Measurements from ENCODE around the gene CNOT10.

CNOT10 gene

DNA sequence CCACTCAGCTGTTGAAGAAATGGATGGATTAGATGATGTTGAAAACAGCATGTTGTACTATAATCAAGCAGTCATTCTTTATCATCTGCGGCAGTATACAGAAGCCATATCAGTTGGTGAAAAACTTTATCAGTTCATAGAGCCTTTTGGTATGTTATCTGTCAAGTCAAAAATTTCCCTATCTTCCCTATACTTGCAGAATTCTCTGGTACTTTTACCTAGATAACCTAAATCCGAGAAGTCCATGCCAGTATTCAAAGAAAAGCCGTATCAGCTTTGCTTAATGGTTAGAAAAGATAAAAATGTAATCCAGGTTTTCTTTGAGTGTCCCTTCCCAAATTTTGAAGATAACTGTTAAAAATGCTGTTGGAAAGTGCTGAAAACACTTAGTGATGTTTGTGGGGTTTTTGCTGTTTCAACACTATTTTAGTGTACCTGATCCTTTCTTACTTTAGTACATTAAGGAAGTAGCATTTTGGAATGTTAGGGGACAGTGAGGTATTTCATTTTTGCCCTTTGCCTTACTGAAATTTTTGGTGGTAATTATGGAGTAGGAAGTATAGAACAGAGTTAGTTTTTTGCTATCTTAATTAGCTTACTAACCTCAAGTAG, 23.8 kb downstream of the CNOT10 start:
- TF ChIP-seq TEAD4 (IDR thresholded peaks at IDR 0.05) (no peak), YY1 (IDR thresholded peaks at IDR 0.05; ENCODE audit: low read depth) (no peak), TCF12 (IDR thresholded peaks at IDR 0.05; ENCODE audit: low read depth) (no peak), RAD21 (IDR thresholded peaks at IDR 0.05; ENCODE audit: low read depth) (no peak), ZBTB7A (IDR thresholded peaks at IDR 0.05; ENCODE audit: low read depth) (no peak), EP300 (IDR thresholded peaks at IDR 0.05; ENCODE audit: borderline replicate concordance) (no peak), TAF1 (IDR thresholded peaks at IDR 0.05; ENCODE audit: low read depth) (no peak), FOXM1 (IDR thresholded peaks at IDR 0.05; ENCODE audit: borderline replicate concordance, low read depth) (no peak)
- TF ChIP-seq, protein P1, sequence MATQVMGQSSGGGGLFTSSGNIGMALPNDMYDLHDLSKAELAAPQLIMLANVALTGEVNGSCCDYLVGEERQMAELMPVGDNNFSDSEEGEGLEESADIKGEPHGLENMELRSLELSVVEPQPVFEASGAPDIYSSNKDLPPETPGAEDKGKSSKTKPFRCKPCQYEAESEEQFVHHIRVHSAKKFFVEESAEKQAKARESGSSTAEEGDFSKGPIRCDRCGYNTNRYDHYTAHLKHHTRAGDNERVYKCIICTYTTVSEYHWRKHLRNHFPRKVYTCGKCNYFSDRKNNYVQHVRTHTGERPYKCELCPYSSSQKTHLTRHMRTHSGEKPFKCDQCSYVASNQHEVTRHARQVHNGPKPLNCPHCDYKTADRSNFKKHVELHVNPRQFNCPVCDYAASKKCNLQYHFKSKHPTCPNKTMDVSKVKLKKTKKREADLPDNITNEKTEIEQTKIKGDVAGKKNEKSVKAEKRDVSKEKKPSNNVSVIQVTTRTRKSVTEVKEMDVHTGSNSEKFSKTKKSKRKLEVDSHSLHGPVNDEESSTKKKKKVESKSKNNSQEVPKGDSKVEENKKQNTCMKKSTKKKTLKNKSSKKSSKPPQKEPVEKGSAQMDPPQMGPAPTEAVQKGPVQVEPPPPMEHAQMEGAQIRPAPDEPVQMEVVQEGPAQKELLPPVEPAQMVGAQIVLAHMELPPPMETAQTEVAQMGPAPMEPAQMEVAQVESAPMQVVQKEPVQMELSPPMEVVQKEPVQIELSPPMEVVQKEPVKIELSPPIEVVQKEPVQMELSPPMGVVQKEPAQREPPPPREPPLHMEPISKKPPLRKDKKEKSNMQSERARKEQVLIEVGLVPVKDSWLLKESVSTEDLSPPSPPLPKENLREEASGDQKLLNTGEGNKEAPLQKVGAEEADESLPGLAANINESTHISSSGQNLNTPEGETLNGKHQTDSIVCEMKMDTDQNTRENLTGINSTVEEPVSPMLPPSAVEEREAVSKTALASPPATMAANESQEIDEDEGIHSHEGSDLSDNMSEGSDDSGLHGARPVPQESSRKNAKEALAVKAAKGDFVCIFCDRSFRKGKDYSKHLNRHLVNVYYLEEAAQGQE (IDR thresholded peaks at IDR 0.05; ENCODE audit: low read depth): no peak
- TF ChIP-seq, protein P2, sequence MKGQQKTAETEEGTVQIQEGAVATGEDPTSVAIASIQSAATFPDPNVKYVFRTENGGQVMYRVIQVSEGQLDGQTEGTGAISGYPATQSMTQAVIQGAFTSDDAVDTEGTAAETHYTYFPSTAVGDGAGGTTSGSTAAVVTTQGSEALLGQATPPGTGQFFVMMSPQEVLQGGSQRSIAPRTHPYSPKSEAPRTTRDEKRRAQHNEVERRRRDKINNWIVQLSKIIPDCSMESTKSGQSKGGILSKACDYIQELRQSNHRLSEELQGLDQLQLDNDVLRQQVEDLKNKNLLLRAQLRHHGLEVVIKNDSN (IDR thresholded peaks at IDR 0.05): no peak
- TF ChIP-seq, protein P3, sequence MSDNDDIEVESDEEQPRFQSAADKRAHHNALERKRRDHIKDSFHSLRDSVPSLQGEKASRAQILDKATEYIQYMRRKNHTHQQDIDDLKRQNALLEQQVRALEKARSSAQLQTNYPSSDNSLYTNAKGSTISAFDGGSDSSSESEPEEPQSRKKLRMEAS (IDR thresholded peaks at IDR 0.05): no peak

DNA sequence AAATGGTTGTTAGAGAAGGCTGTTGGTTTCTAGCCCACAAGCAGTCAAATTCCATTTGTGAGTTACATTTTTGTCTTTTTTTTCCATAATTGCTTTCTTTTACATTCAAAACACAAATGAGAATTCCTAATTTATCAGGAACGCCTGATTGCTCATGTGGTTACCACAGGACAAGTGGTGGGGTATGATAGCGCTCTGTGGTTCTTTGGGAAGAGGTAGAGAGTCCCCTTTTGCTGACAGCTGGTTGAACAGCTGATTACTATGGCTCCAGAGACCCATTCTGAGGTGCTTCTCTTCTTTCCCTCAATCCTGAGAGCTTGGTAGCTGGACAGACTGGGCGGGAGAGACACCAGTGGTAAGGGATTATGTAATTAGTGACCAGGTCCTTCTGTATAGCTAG, 24.4 kb downstream of the CNOT10 start:
- TF ChIP-seq ZBTB7A (IDR thresholded peaks at IDR 0.05; ENCODE audit: low read depth) (no peak), RAD21 (IDR thresholded peaks at IDR 0.05; ENCODE audit: low read depth) (no peak), EP300 (IDR thresholded peaks at IDR 0.05; ENCODE audit: borderline replicate concordance) (no peak), EGR1 (IDR thresholded peaks at IDR 0.05) (no peak), CREB1 (IDR thresholded peaks at IDR 0.05; ENCODE audit: low read depth) (no peak), FOXM1 (IDR thresholded peaks at IDR 0.05; ENCODE audit: borderline replicate concordance, low read depth) (no peak), TCF12 (IDR thresholded peaks at IDR 0.05; ENCODE audit: low read depth) (no peak), NFIC (IDR thresholded peaks at IDR 0.05) (no peak), TAF1 (IDR thresholded peaks at IDR 0.05; ENCODE audit: low read depth) (no peak)
- TF ChIP-seq, protein P3 (IDR thresholded peaks at IDR 0.05): no peak
- TF ChIP-seq, protein P2 (IDR thresholded peaks at IDR 0.05): no peak
- TF ChIP-seq, protein P1 (IDR thresholded peaks at IDR 0.05; ENCODE audit: low read depth): no peak

DNA sequence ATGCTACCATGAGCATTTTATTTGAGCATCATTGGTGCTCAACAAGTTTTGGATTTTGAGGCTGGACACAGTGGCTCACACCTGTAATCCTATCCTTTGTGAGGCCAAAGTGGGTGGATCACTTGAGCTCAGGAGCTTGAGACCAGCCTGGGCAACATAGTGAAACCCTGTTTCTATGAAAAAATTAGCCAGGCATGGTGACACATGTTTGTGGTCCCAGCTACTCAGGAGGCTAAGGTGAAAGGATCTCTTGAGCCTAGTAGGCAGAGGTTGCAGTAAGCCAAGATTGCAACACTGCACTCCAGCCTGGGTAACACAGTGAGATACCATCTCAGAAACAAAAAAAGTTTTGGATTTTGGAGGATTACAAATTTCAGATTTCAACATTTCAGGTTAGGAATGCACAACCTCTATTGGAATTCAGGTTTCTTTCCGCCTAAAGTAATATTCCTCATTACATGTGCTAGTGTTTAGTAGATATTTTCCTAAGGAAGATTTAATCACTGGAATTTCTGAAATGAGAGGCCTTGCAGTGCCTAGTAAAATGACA, 27.6 kb downstream of the CNOT10 start:
- TF ChIP-seq EGR1 (IDR thresholded peaks at IDR 0.05) (no peak), TCF12 (IDR thresholded peaks at IDR 0.05; ENCODE audit: low read depth) (no peak), FOXM1 (IDR thresholded peaks at IDR 0.05; ENCODE audit: borderline replicate concordance, low read depth) (no peak), CREB1 (IDR thresholded peaks at IDR 0.05; ENCODE audit: low read depth) (no peak), TEAD4 (IDR thresholded peaks at IDR 0.05) (no peak), TAF1 (IDR thresholded peaks at IDR 0.05; ENCODE audit: low read depth) (no peak), RAD21 (IDR thresholded peaks at IDR 0.05; ENCODE audit: low read depth) (no peak), CEBPB (IDR thresholded peaks at IDR 0.05) (no peak)
- TF ChIP-seq, protein P2 (IDR thresholded peaks at IDR 0.05): no peak

- TF ChIP-seq TAF1 (IDR thresholded peaks at IDR 0.05; ENCODE audit: low read depth) (no peak), CEBPB (IDR thresholded peaks at IDR 0.05) (no peak), TCF12 (IDR thresholded peaks at IDR 0.05; ENCODE audit: low read depth) (no peak), RAD21 (IDR thresholded peaks at IDR 0.05; ENCODE audit: low read depth) (no peak), EGR1 (IDR thresholded peaks at IDR 0.05) (no peak), EP300 (IDR thresholded peaks at IDR 0.05; ENCODE audit: borderline replicate concordance) (no peak), NFIC (IDR thresholded peaks at IDR 0.05) (no peak)
- TF ChIP-seq, protein P2 (IDR thresholded peaks at IDR 0.05): no peak
- TF ChIP-seq, protein P3 (IDR thresholded peaks at IDR 0.05): no peak
- TF ChIP-seq, protein P1 (IDR thresholded peaks at IDR 0.05; ENCODE audit: low read depth): no peak
Observed at GRCh38 chr3:32713181-32713580, 28.2 kb downstream of the CNOT10 start.
